ENCODE data around the gene E2F7.

The E2F7 gene

DNA sequence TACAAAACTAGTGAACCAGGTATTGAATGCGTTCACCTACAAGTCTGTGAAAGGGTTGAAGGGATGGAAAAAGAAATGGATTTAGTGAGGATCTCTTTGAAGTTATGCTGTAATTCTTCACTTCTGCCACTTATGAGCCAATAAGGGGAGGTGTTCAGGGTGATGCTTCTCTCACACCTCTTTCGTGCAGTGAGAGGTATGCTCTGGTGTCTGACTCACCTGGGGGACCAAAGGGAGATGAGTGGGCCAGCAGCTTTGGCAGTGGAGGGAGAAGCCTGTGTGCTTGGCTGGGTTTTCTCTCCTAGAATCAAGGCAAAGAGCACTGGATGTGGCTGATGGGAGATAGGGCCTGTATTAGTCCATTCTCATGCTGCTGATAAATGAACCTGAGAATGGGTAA is 45.4 kb downstream of the E2F7 start:
- no peak for DNase-seq (ENCODE audit: low spot score)
- Histone ChIP-seq H3K4me3 (no peak overlapping the region), H3K27ac (no peak overlapping the region)
- TF ChIP-seq, protein P1, sequence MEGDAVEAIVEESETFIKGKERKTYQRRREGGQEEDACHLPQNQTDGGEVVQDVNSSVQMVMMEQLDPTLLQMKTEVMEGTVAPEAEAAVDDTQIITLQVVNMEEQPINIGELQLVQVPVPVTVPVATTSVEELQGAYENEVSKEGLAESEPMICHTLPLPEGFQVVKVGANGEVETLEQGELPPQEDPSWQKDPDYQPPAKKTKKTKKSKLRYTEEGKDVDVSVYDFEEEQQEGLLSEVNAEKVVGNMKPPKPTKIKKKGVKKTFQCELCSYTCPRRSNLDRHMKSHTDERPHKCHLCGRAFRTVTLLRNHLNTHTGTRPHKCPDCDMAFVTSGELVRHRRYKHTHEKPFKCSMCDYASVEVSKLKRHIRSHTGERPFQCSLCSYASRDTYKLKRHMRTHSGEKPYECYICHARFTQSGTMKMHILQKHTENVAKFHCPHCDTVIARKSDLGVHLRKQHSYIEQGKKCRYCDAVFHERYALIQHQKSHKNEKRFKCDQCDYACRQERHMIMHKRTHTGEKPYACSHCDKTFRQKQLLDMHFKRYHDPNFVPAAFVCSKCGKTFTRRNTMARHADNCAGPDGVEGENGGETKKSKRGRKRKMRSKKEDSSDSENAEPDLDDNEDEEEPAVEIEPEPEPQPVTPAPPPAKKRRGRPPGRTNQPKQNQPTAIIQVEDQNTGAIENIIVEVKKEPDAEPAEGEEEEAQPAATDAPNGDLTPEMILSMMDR (IDR thresholded peaks at IDR 0.05) = no peak

DNA sequence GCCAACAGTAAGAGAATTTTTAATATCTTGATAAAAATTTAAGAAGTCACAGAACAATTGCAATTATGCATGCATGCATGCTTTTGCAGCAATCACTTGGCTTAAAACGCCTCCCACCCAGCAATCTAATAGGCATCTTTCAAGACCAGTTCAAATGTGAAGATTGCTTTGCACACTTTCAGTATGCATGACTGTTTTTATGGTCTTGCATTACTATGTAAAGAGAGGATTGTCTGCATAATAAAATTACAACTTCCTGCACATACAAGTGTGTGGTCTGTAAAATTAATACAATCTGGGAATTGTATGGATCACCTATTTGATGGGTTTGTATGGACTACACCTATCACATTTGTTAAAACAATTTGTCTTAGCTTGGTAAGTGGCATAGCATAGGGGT is 48.8 kb downstream of the E2F7 start:
- TF ChIP-seq, protein P1 (IDR thresholded peaks at IDR 0.05) = no peak
- H3K4me3 ChIP-seq = no peak overlapping the region
- DNase-seq (ENCODE audit: low spot score) = no peak
- no peak overlapping the region for H3K27ac ChIP-seq

DNA sequence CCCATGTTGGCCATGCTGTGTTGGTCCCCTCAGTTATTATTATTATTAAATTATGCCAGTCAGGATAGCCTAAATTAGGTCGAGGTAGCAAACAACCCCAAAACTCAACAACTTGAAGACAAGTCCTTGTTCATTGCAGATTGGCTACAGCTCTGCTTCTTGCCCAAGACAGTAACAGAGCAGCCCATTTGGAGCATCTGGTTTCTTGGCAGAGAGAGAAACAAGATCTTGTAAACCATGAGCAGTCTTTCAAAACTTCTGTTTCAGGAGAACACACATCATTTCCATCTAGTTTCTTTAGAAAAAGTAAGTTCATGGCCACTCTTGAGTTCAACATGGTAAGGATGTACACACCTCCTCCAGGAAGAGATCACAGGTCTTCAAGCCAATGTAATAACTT is 52.3 kb downstream of the E2F7 start:
- no peak overlapping the region for H3K27ac ChIP-seq
- H3K4me3 ChIP-seq = no peak overlapping the region
- DNase-seq (ENCODE audit: low spot score) = no peak

DNA sequence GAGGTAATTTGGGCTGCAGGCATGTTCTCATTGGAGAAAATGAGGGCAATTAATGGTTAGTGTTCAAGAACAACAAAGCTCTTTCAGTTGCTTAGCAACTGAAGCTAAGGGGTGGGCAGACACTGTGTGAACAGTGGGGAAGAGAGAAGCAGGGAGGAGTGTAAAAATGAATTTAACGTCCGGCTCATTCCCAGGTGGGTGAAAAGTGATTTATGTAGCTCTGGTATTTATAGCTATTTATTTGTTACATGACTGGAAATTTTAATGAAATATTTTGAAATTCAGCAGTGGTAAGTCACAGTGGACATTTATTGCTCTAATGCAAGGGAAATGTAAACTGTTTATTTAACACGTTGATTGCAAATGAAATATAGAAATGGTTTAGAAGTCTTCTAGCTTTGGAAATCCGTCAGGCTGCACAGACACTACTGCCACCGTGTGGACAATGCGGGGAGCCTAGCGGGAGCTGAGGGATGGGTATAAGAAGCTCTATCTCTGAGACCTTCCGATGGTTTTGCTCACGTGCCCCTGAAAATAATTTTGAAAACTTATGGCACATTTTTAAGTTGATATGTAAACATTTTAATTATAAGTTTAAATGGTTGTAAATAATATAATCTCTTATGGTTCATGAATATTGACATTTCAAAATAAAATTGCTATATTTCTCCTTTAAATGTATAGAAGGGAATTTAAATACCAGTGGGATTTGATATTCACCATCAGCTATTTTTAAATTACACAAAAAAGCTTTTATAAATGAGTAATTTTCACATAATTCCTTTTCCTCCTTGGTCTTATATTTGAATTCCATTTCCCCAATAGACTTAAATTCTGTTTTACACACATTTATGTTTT is 54.4 kb downstream of the E2F7 start:
- H3K4me3 ChIP-seq = peak overlapping the region; percentile 42
- TF ChIP-seq, protein P1 (IDR thresholded peaks at IDR 0.05) = peak; percentile 89
- no peak for DNase-seq (ENCODE audit: low spot score)

More for the DNA sequence above, 52.3 kb downstream of the E2F7 start:
- TF ChIP-seq, protein P1 (IDR thresholded peaks at IDR 0.05) = no peak

DNA sequence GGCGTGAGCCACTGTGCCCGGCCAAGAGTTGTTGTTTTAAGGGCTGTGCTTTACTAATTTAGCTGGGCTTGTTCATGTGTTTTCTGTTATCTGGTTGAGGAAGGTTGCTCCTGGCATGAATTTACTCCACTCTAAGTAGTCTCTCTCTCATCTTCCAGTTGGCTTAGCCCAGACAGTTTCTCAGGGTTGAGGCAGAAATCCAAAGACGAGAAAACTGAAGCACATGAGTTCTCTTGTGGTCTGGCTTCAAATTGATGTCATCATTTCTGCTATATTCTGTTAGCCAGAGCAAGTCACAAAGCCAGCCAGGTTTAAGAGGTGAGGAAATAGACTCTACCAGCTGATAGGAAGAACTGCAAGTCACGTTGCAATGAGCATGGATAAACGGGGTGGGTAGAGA is 57.9 kb downstream of the E2F7 start:
- TF ChIP-seq, protein P1 (IDR thresholded peaks at IDR 0.05) = no peak
- H3K27ac ChIP-seq = no peak overlapping the region
- DNase-seq (ENCODE audit: low spot score) = no peak
- H3K4me3 ChIP-seq = no peak overlapping the region

More for the DNA sequence above, 54.4 kb downstream of the E2F7 start:
- H3K27ac ChIP-seq = no peak overlapping the region

DNA sequence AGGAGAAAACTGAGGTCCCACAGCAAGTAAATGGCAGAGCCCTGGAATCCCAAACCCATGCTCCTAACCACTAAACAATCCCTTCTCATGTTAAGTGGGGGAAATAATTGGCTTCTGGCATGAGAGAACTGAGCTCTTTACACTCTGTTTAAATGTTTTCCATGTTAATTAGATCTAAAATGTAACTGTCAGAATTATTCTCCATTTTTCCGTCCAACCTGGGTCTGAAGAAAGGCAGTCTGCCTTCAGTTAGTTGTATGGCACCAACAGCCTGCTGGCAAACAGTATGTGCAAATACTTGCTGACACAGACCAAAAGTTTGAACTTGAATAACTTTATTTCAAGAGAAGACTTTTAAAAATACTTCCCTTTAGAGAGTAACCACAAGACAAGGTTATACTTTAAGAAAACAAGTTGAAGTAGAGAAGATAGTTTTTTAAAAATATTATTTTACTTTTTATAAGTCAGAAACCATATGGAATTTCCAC is 59.7 kb downstream of the E2F7 start:
- DNase-seq (ENCODE audit: low spot score) = no peak
- no peak overlapping the region for H3K27ac ChIP-seq
- H3K4me3 ChIP-seq = no peak overlapping the region
- TF ChIP-seq, protein P1 (IDR thresholded peaks at IDR 0.05) = no peak

DNA sequence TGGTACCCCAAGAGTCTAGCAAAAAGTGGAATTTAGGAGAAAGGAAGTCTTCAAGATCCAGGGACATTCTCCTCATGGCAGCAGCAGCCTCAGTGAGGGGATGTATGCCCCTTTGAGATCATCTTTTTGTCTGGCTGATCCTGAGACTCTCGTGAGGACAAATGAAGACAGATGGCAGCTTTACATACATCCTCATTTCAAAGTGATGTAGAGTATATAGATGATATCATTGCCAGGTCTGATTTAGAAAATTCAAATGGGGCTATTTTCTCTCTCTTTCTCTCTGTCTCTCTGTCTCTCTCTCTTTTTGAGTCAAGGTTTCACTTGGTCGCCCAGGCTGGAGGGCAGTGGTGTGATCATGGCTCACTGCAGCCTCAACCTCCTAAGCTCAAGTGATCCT is 61.5 kb downstream of the E2F7 start:
- TF ChIP-seq, protein P1 (IDR thresholded peaks at IDR 0.05) = no peak

More for the DNA sequence above, 61.5 kb downstream of the E2F7 start:
- H3K27ac ChIP-seq = no peak overlapping the region
- no peak for DNase-seq (ENCODE audit: low spot score)
- no peak overlapping the region for H3K4me3 ChIP-seq

Data from coronary artery (tissue), 2 donors.